ENCODE measurements around the gene PRDM11.

The PRDM11 gene

GRCh38 chr11:45169310-45170072, 23.1 kb downstream of the PRDM11 start:
- Histone ChIP-seq H3K9me3 (ENCODE audit: control insufficient read depth, low read length) (no peaks in the 10 kb centered on the region), H3K9ac (ENCODE audit: low read length) (no peak overlapping the region), H3K4ac (ENCODE audit: low read depth in 1 of 2, low read length in 2 of 2) (no peak overlapping the region), H3K79me1 (replicated peaks; ENCODE audit: low read length, poor library complexity, severe bottlenecking) (peaks cover 33% of the 10 kb centered on the region), H2BK12ac (ENCODE audit: low read length in 2 of 2) (no peak overlapping the region), H4K91ac (ENCODE audit: low read length) (no peak overlapping the region), H3K14ac (ENCODE audit: low read length in 2 of 2) (no peak overlapping the region), H2BK15ac (ENCODE audit: low read depth, poor library complexity, severe bottlenecking) (no peak overlapping the region), H3K18ac (ENCODE audit: low read depth in 1 of 2, low read length in 2 of 2) (no peak overlapping the region), H2BK120ac (ENCODE audit: low read depth, low read length) (no peak overlapping the region), H3K4me2 (ENCODE audit: low read length, poor library complexity, severe bottlenecking) (no peak overlapping the region), H3K36me3 (ENCODE audit: control insufficient read depth in 1 of 2, insufficient read depth in 2 of 2, low read depth in 1 of 2, low read length in 2 of 2) (no peaks in the 10 kb centered on the region), H3K27ac (ENCODE audit: low read length, poor library complexity, severe bottlenecking) (no peak overlapping the region), H4K8ac (ENCODE audit: low read length) (no peak overlapping the region), H3K23ac (ENCODE audit: low read length in 2 of 2) (no peak overlapping the region), H3K27me3 (ENCODE audit: control insufficient read depth in 1 of 2, insufficient read depth in 1 of 2, low read length in 2 of 2) (no peaks in the 10 kb centered on the region), H2BK5ac (ENCODE audit: low read depth, low read length, poor library complexity, severe bottlenecking) (no peak overlapping the region), H2AFZ (ENCODE audit: low read depth, low read length) (no peak overlapping the region), H3K4me1 (ENCODE audit: control insufficient read depth, insufficient read depth, low read depth, low read length) (peaks cover 6% of the 10 kb centered on the region), H3K4me3 (ENCODE audit: insufficient read depth in 1 of 2, low read depth in 1 of 2, low read length in 2 of 2) (no peak overlapping the region), H2AK5ac (ENCODE audit: low read length, severe bottlenecking) (no peak overlapping the region)
- 88% methylated on average over 2 of the region's 3 CpGs for WGBS
- no peak for DNase-seq

GRCh38 chr11:45170484-45170883, 24.0 kb downstream of the PRDM11 start:
- Histone ChIP-seq H3K79me1 (replicated peaks; ENCODE audit: low read length, poor library complexity, severe bottlenecking) (peaks cover 26% of the 10 kb centered on the region), H4K91ac (ENCODE audit: low read length) (no peak overlapping the region), H2AFZ (ENCODE audit: low read depth, low read length) (no peak overlapping the region), H3K9me3 (ENCODE audit: control insufficient read depth, low read length) (no peaks in the 10 kb centered on the region), H2BK15ac (ENCODE audit: low read depth, poor library complexity, severe bottlenecking) (no peak overlapping the region), H4K8ac (ENCODE audit: low read length) (no peak overlapping the region), H2BK120ac (ENCODE audit: low read depth, low read length) (no peak overlapping the region), H3K27ac (ENCODE audit: low read length, poor library complexity, severe bottlenecking) (no peak overlapping the region), H2BK12ac (ENCODE audit: low read length in 2 of 2) (no peak overlapping the region), H3K14ac (ENCODE audit: low read length in 2 of 2) (no peak overlapping the region), H3K4ac (ENCODE audit: low read depth in 1 of 2, low read length in 2 of 2) (no peak overlapping the region), H2AK5ac (ENCODE audit: low read length, severe bottlenecking) (no peak overlapping the region), H2BK5ac (ENCODE audit: low read depth, low read length, poor library complexity, severe bottlenecking) (no peak overlapping the region), H3K36me3 (ENCODE audit: control insufficient read depth in 1 of 2, insufficient read depth in 2 of 2, low read depth in 1 of 2, low read length in 2 of 2) (no peaks in the 10 kb centered on the region), H3K4me3 (ENCODE audit: insufficient read depth in 1 of 2, low read depth in 1 of 2, low read length in 2 of 2) (no peak overlapping the region), H3K9ac (ENCODE audit: low read length) (no peak overlapping the region), H3K4me1 (ENCODE audit: control insufficient read depth, insufficient read depth, low read depth, low read length) (peaks cover 4% of the 10 kb centered on the region), H3K4me2 (ENCODE audit: low read length, poor library complexity, severe bottlenecking) (no peak overlapping the region), H3K27me3 (ENCODE audit: control insufficient read depth in 1 of 2, insufficient read depth in 1 of 2, low read length in 2 of 2) (no peaks in the 10 kb centered on the region), H3K23ac (ENCODE audit: low read length in 2 of 2) (no peak overlapping the region), H3K18ac (ENCODE audit: low read depth in 1 of 2, low read length in 2 of 2) (no peak overlapping the region)
- DNase-seq = no peak
- 89% methylated on average over 2 of the region's 2 CpGs for WGBS

- H3K4me1 ChIP-seq (ENCODE audit: control insufficient read depth, insufficient read depth, low read depth, low read length) = peaks cover 4% of the 10 kb centered on the region
- H3K4ac ChIP-seq (ENCODE audit: low read depth in 1 of 2, low read length in 2 of 2) = no peak overlapping the region
- H2AFZ ChIP-seq (ENCODE audit: low read depth, low read length) = no peak overlapping the region
- no peak for DNase-seq
- no peak overlapping the region for H2BK5ac ChIP-seq (ENCODE audit: low read depth, low read length, poor library complexity, severe bottlenecking)
- H3K18ac ChIP-seq (ENCODE audit: low read depth in 1 of 2, low read length in 2 of 2) = no peak overlapping the region
- H3K9ac ChIP-seq (ENCODE audit: low read length) = no peak overlapping the region
- H3K27ac ChIP-seq (ENCODE audit: low read length, poor library complexity, severe bottlenecking) = no peak overlapping the region
- 96% methylated on average over 2 of the region's 2 CpGs for WGBS
- H3K79me1 ChIP-seq (replicated peaks; ENCODE audit: low read length, poor library complexity, severe bottlenecking) = peaks cover 21% of the 10 kb centered on the region
- no peak overlapping the region for H4K8ac ChIP-seq (ENCODE audit: low read length)
- no peak overlapping the region for H2BK12ac ChIP-seq (ENCODE audit: low read length in 2 of 2)
- H2AK5ac ChIP-seq (ENCODE audit: low read length, severe bottlenecking) = no peak overlapping the region
- no peak overlapping the region for H3K23ac ChIP-seq (ENCODE audit: low read length in 2 of 2)
- no peak overlapping the region for H3K14ac ChIP-seq (ENCODE audit: low read length in 2 of 2)
- no peaks in the 10 kb centered on the region for H3K27me3 ChIP-seq (ENCODE audit: control insufficient read depth in 1 of 2, insufficient read depth in 1 of 2, low read length in 2 of 2)
- no peak overlapping the region for H3K4me2 ChIP-seq (ENCODE audit: low read length, poor library complexity, severe bottlenecking)
- H3K9me3 ChIP-seq (ENCODE audit: control insufficient read depth, low read length) = no peaks in the 10 kb centered on the region
- no peak overlapping the region for H2BK120ac ChIP-seq (ENCODE audit: low read depth, low read length)
- H4K91ac ChIP-seq (ENCODE audit: low read length) = peak overlapping the region; percentile 34
- no peaks in the 10 kb centered on the region for H3K36me3 ChIP-seq (ENCODE audit: control insufficient read depth in 1 of 2, insufficient read depth in 2 of 2, low read depth in 1 of 2, low read length in 2 of 2)
- no peak overlapping the region for H3K4me3 ChIP-seq (ENCODE audit: insufficient read depth in 1 of 2, low read depth in 1 of 2, low read length in 2 of 2)
- H2BK15ac ChIP-seq (ENCODE audit: low read depth, poor library complexity, severe bottlenecking) = no peak overlapping the region
These were observed 25.1 kb downstream of the PRDM11 start for GRCh38 chr11:45171550-45171949.

GRCh38 chr11:45173064-45173463, 26.6 kb downstream of the PRDM11 start:
- peaks cover 22% of the 10 kb centered on the region for H3K79me1 ChIP-seq (replicated peaks; ENCODE audit: low read length, poor library complexity, severe bottlenecking)
- H4K91ac ChIP-seq (ENCODE audit: low read length) = no peak overlapping the region
- no peak overlapping the region for H3K23ac ChIP-seq (ENCODE audit: low read length in 2 of 2)
- H3K36me3 ChIP-seq (ENCODE audit: control insufficient read depth in 1 of 2, insufficient read depth in 2 of 2, low read depth in 1 of 2, low read length in 2 of 2) = no peaks in the 10 kb centered on the region
- WGBS = 97% methylated on average over 5 of the region's 5 CpGs
- H2BK5ac ChIP-seq (ENCODE audit: low read depth, low read length, poor library complexity, severe bottlenecking) = no peak overlapping the region
- H3K27me3 ChIP-seq (ENCODE audit: control insufficient read depth in 1 of 2, insufficient read depth in 1 of 2, low read length in 2 of 2) = no peaks in the 10 kb centered on the region
- H3K27ac ChIP-seq (ENCODE audit: low read length, poor library complexity, severe bottlenecking) = no peak overlapping the region
- H3K9me3 ChIP-seq (ENCODE audit: control insufficient read depth, low read length) = no peaks in the 10 kb centered on the region
- H2AK5ac ChIP-seq (ENCODE audit: low read length, severe bottlenecking) = no peak overlapping the region
- H3K4me3 ChIP-seq (ENCODE audit: insufficient read depth in 1 of 2, low read depth in 1 of 2, low read length in 2 of 2) = no peak overlapping the region
- no peak overlapping the region for H2BK120ac ChIP-seq (ENCODE audit: low read depth, low read length)
- no peak overlapping the region for H3K14ac ChIP-seq (ENCODE audit: low read length in 2 of 2)
- no peak overlapping the region for H2BK15ac ChIP-seq (ENCODE audit: low read depth, poor library complexity, severe bottlenecking)
- no peak overlapping the region for H2BK12ac ChIP-seq (ENCODE audit: low read length in 2 of 2)
- no peak overlapping the region for H3K18ac ChIP-seq (ENCODE audit: low read depth in 1 of 2, low read length in 2 of 2)
- DNase-seq = no peak
- peaks cover 8% of the 10 kb centered on the region for H3K4me1 ChIP-seq (ENCODE audit: control insufficient read depth, insufficient read depth, low read depth, low read length)
- H3K4me2 ChIP-seq (ENCODE audit: low read length, poor library complexity, severe bottlenecking) = no peak overlapping the region
- no peak overlapping the region for H3K4ac ChIP-seq (ENCODE audit: low read depth in 1 of 2, low read length in 2 of 2)
- no peak overlapping the region for H4K8ac ChIP-seq (ENCODE audit: low read length)
- no peak overlapping the region for H2AFZ ChIP-seq (ENCODE audit: low read depth, low read length)
- no peak overlapping the region for H3K9ac ChIP-seq (ENCODE audit: low read length)
